ENCODE data around the gene GNPAT. TPM values are rescaled to one million over a fixed set of nuclear protein-coding genes. Genes with fewer than 3 reads are reported as not detected.

The GNPAT gene
- 31.3 and 33.0 TPM in 2 replicates for total RNA-seq

DNA sequence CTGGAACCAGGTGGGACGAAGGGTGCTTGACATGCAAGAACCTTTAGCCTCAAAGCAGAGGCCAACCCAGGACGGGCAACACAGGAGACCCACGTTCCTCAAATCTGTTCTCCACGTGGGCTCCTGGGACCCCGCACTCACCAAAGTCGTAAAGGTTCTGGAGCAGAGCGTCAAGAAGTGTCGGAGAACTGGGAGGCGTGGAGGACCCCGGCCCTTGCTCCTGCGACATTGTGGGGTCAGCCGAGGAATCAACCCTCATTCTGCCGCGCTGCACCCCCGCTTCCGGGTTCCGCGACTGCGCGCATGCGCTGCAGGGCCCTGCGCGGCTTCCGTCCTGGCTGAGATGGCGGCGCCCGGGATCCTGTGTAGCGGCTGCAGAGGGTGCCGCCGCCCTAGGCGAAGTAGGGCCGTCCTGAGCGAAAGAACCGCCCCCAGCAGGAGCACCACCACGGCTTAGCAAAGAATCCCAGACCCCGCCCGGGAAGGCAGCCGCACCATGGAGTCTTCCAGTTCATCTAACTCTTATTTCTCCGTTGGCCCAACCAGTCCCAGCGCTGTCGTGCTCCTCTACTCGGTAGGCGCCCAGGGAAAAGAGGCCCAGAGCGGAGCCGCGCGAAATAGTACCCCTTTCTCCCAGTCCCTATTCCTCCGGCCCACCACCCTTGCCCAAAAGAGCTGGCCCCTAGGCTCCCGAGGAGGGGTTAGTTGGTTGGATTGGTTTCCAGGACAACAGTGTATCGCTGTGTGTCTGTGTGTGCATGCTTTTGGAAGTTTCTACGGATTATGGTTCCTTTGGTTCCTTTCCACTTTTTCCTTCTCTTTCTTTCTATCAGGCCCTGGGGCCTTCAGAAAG is at the start of gene GNPAT:
TSS of gene GNPAT (plus strand) at position 330 of the 853 bp plus-strand sequence. CDS start at position 497, 167 bp downstream.

Other genes with a start within 250 kb of the GNPAT start
- 5.8 and 6.6 TPM in 2 replicates for gene FAM89A, start 201.0 kb upstream of the GNPAT start, total RNA-seq
- not detected in 2 replicates for gene TRIM67, start 79.2 kb upstream of the GNPAT start, total RNA-seq
- gene EXOC8, start 96.6 kb downstream of the GNPAT start, total RNA-seq, result 7.0 and 11.0 TPM in 2 replicates
- 8.9 and 24.0 TPM in 2 replicates for gene SPRTN, start 97.1 kb downstream of the GNPAT start, total RNA-seq
- gene EGLN1, start 181.1 kb downstream of the GNPAT start, total RNA-seq, result 41.2 and 52.0 TPM in 2 replicates

All from cardiac atrium fibroblast (primary cell).